CD1c-positive myeloid dendritic cell (primary cell): ENCODE measurements around the gene CLSTN2.

Experiments
- DNase-seq: peaks from one replicate; pipeline ENCODE4 v3.0.0-alpha.2; 2016; ENCODE audit errors: extremely low spot score

The CLSTN2 gene

DNA sequence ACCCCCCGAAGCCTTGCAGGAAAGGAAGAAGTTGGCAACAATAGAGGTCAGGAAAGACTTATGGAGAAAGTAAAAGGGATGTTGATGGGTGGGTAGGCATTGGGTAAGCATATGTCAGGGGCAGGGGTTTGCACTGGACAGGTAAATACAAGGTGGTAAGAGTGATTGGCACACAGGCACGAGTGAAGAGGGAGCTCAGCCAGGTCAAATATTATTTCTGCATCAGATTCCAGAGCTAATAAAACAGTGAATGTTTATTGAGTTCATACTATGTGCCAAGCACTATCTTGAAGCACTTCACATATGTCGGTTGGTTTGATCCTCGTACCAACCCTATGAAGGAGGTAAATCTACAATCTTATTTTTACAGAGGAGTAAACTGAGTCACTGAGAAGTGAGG is 6.6 kb downstream of the CLSTN2 start:
- no peak for DNase-seq

- DNase-seq = no peak
Measured at GRCh38 chr3:139944256-139944910, 9.4 kb downstream of the CLSTN2 start.

DNA sequence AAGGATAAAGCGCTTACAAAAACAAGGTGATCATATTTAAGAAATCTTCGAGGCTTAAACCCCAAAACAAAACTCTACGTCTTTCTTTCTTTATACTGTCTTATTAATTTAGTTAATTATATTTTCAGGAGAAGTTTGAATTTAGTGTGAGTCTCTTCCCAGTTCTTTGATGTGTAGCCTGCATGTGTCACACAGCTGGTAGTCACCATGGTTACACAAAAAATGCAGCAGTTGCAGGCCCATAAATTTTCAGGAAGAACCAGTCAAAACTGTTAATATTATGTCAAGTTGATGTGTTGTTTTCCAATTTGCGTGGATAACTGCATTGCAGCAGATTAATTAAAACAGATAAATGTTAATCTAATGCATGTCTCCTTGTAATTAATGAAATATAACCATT is 10.4 kb downstream of the CLSTN2 start:
- DNase-seq = no peak

GRCh38 chr3:139945942-139946341 is 11.0 kb downstream of the CLSTN2 start:
- no peak for DNase-seq

- DNase-seq = no peak
Measured at GRCh38 chr3:139948467-139948866, 13.5 kb downstream of the CLSTN2 start.

GRCh38 chr3:139948898-139949297 is 13.9 kb downstream of the CLSTN2 start:
- DNase-seq = no peak

GRCh38 chr3:139953131-139953910 is 18.3 kb downstream of the CLSTN2 start:
- no peak for DNase-seq

DNA sequence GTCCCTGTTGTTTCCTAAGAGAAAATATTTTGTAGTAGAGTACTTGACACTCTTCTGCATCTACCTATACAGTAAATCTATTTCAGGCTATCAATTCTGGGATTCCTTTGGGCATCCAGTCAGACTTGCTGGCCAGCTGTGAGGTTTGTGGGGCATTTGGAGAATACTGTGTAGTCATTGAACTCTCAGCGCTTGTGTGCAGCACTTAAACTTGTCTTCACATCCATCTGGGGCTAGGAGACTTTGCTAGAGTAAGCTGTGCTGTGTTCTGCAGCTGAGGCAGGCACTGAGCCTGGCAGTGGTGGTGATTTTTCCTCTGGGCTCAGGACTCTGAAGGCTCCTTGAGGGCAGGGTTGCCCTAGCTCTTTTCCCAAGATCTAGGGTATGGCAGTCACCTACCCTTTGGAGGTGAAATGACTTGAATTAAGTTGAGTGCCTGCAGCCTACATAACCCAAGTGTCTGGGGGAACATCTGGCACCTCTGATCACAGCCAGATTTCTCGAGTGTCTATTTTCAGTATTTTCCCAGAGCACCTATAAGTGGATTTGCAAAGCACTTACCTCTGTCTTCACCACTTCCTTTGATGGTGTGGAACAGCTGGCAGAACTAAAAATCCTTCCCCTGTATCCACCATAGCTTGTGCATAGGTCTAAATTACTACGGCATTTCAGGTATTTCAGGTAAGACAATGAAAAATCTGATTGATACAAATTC is 19.3 kb downstream of the CLSTN2 start:
- no peak for DNase-seq

DNA sequence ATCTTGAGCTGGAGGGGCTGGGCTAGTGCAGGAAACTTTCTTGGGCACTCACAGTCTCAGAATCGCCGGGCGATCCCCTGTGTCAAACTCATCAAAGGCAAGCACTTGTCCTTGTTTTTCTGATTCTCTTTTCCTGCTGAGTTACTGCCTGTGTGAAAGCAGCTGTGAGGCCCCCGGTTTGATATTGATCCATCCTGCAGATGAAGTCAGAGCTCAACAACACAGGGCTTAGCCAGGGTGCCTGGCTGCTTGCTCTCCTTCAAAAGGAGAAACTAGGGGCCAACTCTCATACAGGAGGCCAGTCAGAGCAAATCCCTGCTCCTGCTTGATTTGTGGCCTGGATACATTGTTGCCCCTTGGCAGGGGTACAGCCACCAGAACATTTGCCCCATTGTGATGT is 22.9 kb downstream of the CLSTN2 start:
- DNase-seq = no peak

DNA sequence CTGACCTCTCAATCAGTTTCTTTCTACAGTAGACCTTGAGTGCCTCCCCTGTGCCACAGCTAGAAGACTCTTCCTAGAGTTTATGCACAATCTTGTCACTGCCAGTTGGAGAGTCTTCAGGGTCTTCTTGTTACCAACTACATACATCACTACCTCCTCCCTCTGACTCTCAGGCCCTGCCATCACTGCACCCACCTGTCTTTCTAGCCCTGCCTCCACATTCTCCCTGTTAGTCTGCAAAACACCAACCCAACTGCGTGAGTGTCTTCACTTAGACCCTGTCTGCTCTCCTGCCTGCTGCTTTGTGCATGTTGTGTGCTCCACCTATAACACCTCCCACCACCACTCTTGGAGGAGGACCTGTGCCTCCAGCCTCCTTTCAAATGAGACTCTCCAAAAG is 34.4 kb downstream of the CLSTN2 start:
- no peak for DNase-seq

- no peak for DNase-seq
Measured at GRCh38 chr3:139970526-139970925, 35.5 kb downstream of the CLSTN2 start.

GRCh38 chr3:139974809-139975425 is 39.9 kb downstream of the CLSTN2 start:
- no peak for DNase-seq

- DNase-seq = no peak
Measured at GRCh38 chr3:139975594-139976365, 40.8 kb downstream of the CLSTN2 start.

DNA sequence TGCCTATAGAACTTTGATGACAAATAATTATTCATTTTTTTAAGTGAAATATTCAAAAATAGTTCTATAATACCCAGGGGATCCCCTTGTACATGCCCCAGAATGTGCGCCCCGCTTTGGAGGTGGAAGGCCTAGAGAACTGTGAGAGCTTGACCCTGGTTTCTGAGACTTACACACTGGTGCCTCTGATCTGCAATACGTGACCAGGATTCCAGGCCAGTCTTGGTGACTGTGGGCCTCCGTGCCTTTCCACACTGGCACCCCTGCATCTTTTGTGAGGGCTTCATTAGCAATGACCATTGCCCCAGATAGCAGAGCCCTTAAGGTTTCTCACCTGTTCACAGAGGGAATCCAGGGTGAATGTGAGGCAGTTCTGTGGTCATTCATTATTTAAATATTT is 44.0 kb downstream of the CLSTN2 start:
- no peak for DNase-seq

DNA sequence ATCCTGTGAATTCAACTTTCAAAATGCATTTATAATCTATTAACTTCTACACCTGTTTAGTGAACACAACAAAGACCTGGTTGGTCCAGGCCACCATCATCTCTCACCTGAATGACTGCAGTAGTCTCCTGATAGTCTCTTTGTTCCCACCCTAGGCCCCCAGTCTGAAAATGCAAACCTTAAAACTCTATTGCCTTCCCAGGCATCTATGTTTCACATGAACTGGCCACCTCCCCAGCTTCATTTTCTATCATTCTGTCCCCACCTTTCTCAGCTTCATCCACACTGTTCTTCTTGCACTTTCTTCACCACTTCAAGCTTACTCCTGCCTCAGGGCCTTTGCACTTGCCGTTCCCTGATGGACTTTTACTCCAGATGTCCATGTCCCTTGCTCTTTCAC is 45.0 kb downstream of the CLSTN2 start:
- no peak for DNase-seq

GRCh38 chr3:139982404-139982803 is 47.4 kb downstream of the CLSTN2 start:
- DNase-seq = no peak

DNA sequence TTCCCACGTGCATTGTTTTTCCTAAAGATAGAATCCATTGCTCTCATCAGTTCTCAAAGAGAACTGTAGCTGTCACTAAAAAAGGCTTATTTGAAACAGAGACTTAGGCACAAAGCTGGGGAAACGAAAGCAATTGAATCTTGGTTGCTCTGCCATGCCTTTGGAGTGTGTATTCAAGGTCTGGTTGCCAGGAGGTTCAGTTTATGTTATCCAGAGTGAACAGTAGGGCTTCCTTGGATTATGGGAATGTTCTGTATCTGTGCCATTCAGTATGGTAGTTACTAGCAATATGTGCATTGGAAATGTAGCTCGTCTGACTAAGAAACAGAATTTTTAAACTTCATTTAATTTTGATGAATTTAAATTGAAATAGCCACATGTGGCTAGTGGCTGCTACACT is 50.6 kb downstream of the CLSTN2 start:
- no peak for DNase-seq

DNA sequence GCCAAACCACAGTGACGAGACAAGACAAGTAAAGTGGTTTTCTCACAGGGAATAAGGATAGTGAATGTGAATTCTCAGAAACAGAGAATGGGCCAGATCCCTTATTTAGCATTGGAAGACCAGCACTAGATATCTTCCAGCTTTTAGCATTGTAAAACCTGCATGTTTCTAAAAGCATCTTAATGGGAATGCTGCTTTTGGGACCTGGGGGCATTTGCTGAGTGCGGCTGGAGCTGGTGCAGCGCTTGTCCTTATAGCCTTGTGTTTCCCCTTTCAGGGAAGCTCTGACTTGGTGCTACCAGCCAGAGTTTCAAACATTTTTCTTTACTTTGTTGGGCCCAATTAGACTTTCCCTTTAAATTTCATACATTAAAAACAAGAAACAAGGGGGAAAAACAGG is 52.9 kb downstream of the CLSTN2 start:
- no peak for DNase-seq

GRCh38 chr3:139988472-139989156 is 53.6 kb downstream of the CLSTN2 start:
- DNase-seq = no peak

GRCh38 chr3:139994891-139995290 is 59.9 kb downstream of the CLSTN2 start:
- DNase-seq = no peak

DNA sequence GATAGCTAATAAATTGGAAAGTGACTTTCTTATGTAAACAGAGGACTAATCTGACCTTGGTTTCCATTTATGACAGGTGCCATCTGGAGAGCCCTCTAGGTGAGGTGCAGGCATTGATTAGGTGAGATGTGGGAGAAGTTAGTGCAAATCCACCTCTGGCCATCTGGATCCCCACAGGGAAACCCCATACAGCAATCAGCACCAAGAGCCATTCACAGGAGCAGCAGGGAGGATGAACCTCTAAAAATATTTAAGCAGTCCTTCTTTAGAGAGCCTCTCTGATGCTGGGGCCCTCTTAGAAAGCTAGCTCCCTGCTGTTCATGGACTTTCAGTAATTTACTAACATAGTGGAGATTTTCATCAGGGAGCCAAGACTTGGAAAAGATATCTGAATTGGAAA is 69.3 kb downstream of the CLSTN2 start:
- no peak for DNase-seq
